Measurements from ENCODE around the gene SON. TPM values are rescaled to one million over a fixed set of nuclear protein-coding genes. Genes with fewer than 3 reads are reported as not detected.

Gene SON
- total and polyA plus RNA-seq, 2 donors from 2014 or later, result 83.0 to 285 TPM

GRCh38 chr21:33510826-33511225 is 32.0 kb upstream of the SON start:
- Histone ChIP-seq H3K36me3 (ENCODE audit: control insufficient read depth in 2 of 3, insufficient read depth in 3 of 3, low read length in 3 of 3) (peaks cover 2 to 32% (median 17%) of the 10 kb centered on the region in 3 donors), H3K27me3 (ENCODE audit: control insufficient read depth, insufficient read depth, low read length) (no peaks in the 10 kb centered on the region), H3K4me3 (ENCODE audit: low read length in 3 of 3) (no peak overlapping the region), H3K27ac (ENCODE audit: low read depth in 2 of 2, low read length in 2 of 2) (no peak overlapping the region), H3K9me3 (ENCODE audit: control insufficient read depth in 2 of 3, insufficient read depth in 1 of 3, low read length in 3 of 3) (no peaks in the 10 kb centered on the region), H3K4me1 (ENCODE audit: control insufficient read depth in 2 of 3, insufficient read depth in 2 of 3, low read depth in 1 of 3, low read length in 3 of 3) (no peaks in the 10 kb centered on the region), H3K9ac (ENCODE audit: low read length in 3 of 3) (no peak overlapping the region)
- FAIRE-seq (no peak), DNase-seq (no peak)
- TF ChIP-seq CTCF (IDR thresholded peaks at IDR 0.05; ENCODE audit: borderline replicate concordance, extremely low read depth, insufficient read depth), result no peak
- intact Hi-C loops (cut with DNase I), result no loop called here

- Histone ChIP-seq H3K27ac (ENCODE audit: low read depth in 2 of 2, low read length in 2 of 2) (no peak overlapping the region), H3K36me3 (ENCODE audit: control insufficient read depth in 2 of 3, insufficient read depth in 3 of 3, low read length in 3 of 3) (peaks cover 4 to 37% (median 21%) of the 10 kb centered on the region in 3 donors), H3K9me3 (ENCODE audit: control insufficient read depth in 2 of 3, insufficient read depth in 1 of 3, low read length in 3 of 3) (no peaks in the 10 kb centered on the region), H3K9ac (ENCODE audit: low read length in 3 of 3) (no peak overlapping the region), H3K4me1 (ENCODE audit: control insufficient read depth in 2 of 3, insufficient read depth in 2 of 3, low read depth in 1 of 3, low read length in 3 of 3) (no peaks in the 10 kb centered on the region), H3K4me3 (ENCODE audit: low read length in 3 of 3) (no peak overlapping the region), H3K27me3 (ENCODE audit: control insufficient read depth, insufficient read depth, low read length) (no peaks in the 10 kb centered on the region)
- intact Hi-C loops (cut with DNase I), result no loop called here
- no peak for FAIRE-seq
- TF ChIP-seq CTCF (IDR thresholded peaks at IDR 0.05; ENCODE audit: borderline replicate concordance, extremely low read depth, insufficient read depth), result no peak
- DNase-seq, result no peak
These were observed 31.2 kb upstream of the SON start for GRCh38 chr21:33511639-33512038.

- no peak for TF ChIP-seq CTCF (IDR thresholded peaks at IDR 0.05; ENCODE audit: borderline replicate concordance, extremely low read depth, insufficient read depth)
- Histone ChIP-seq H3K36me3 (ENCODE audit: control insufficient read depth in 2 of 3, insufficient read depth in 3 of 3, low read length in 3 of 3) (peaks cover 2 to 45% (median 29%) of the 10 kb centered on the region in 3 donors), H3K9me3 (ENCODE audit: control insufficient read depth in 2 of 3, insufficient read depth in 1 of 3, low read length in 3 of 3) (no peaks in the 10 kb centered on the region), H3K9ac (ENCODE audit: low read length in 3 of 3) (no peak overlapping the region), H3K4me1 (ENCODE audit: control insufficient read depth in 2 of 3, insufficient read depth in 2 of 3, low read depth in 1 of 3, low read length in 3 of 3) (no peaks in the 10 kb centered on the region), H3K27ac (ENCODE audit: low read depth in 2 of 2, low read length in 2 of 2) (no peak overlapping the region), H3K4me3 (ENCODE audit: low read length in 3 of 3) (no peak overlapping the region), H3K27me3 (ENCODE audit: control insufficient read depth, insufficient read depth, low read length) (no peaks in the 10 kb centered on the region)
- DNase-seq (no peak), FAIRE-seq (no peak)
- intact Hi-C loops (cut with DNase I), result no loop called here
These were observed 30.4 kb upstream of the SON start for GRCh38 chr21:33512481-33512880.

- no peak overlapping the region for H3K9ac ChIP-seq (ENCODE audit: low read length in 3 of 3)
- FAIRE-seq (no peak), DNase-seq (no peak)
- no peak overlapping the region for H3K4me3 ChIP-seq (ENCODE audit: low read length in 3 of 3)
- peaks cover 2 to 53% (median 36%) of the 10 kb centered on the region in 3 donors for H3K36me3 ChIP-seq (ENCODE audit: control insufficient read depth in 2 of 3, insufficient read depth in 3 of 3, low read length in 3 of 3)
- H3K9me3 ChIP-seq (ENCODE audit: control insufficient read depth in 2 of 3, insufficient read depth in 1 of 3, low read length in 3 of 3), result no peaks in the 10 kb centered on the region
- intact Hi-C loops (cut with DNase I), result no loop called here
- no peak overlapping the region for H3K27ac ChIP-seq (ENCODE audit: low read depth in 2 of 2, low read length in 2 of 2)
- H3K4me1 ChIP-seq (ENCODE audit: control insufficient read depth in 2 of 3, insufficient read depth in 2 of 3, low read depth in 1 of 3, low read length in 3 of 3), result no peaks in the 10 kb centered on the region
- H3K27me3 ChIP-seq (ENCODE audit: control insufficient read depth, insufficient read depth, low read length), result no peaks in the 10 kb centered on the region
- TF ChIP-seq CTCF (IDR thresholded peaks at IDR 0.05; ENCODE audit: borderline replicate concordance, extremely low read depth, insufficient read depth), result no peak
These were observed 28.6 kb upstream of the SON start for GRCh38 chr21:33514229-33514628.

Measured in kidney (tissue), 14 donors.